ENCODE data around the gene CARD6. TPM values are rescaled to one million over a fixed set of nuclear protein-coding genes. Genes with fewer than 3 reads are reported as not detected.
"Not testable (repeated sequence)": the region's sequence is repeated elsewhere in the genome, so short reads cannot be mapped to it uniquely, and the experiment has no call there.

Gene CARD6, protein sequence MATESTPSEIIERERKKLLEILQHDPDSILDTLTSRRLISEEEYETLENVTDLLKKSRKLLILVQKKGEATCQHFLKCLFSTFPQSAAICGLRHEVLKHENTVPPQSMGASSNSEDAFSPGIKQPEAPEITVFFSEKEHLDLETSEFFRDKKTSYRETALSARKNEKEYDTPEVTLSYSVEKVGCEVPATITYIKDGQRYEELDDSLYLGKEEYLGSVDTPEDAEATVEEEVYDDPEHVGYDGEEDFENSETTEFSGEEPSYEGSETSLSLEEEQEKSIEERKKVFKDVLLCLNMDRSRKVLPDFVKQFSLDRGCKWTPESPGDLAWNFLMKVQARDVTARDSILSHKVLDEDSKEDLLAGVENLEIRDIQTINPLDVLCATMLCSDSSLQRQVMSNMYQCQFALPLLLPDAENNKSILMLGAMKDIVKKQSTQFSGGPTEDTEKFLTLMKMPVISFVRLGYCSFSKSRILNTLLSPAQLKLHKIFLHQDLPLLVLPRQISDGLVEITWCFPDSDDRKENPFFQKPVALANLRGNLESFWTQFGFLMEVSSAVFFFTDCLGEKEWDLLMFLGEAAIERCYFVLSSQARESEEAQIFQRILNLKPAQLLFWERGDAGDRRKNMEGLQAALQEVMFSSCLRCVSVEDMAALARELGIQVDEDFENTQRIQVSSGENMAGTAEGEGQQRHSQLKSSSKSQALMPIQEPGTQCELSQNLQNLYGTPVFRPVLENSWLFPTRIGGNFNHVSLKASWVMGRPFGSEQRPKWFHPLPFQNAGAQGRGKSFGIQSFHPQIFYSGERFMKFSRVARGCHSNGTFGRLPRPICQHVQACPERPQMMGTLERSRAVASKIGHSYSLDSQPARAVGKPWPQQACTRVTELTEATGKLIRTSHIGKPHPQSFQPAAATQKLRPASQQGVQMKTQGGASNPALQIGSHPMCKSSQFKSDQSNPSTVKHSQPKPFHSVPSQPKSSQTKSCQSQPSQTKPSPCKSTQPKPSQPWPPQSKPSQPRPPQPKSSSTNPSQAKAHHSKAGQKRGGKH
- polyA plus RNA-seq (ENCODE audit: insufficient read length), result 1.2 TPM

DNA sequence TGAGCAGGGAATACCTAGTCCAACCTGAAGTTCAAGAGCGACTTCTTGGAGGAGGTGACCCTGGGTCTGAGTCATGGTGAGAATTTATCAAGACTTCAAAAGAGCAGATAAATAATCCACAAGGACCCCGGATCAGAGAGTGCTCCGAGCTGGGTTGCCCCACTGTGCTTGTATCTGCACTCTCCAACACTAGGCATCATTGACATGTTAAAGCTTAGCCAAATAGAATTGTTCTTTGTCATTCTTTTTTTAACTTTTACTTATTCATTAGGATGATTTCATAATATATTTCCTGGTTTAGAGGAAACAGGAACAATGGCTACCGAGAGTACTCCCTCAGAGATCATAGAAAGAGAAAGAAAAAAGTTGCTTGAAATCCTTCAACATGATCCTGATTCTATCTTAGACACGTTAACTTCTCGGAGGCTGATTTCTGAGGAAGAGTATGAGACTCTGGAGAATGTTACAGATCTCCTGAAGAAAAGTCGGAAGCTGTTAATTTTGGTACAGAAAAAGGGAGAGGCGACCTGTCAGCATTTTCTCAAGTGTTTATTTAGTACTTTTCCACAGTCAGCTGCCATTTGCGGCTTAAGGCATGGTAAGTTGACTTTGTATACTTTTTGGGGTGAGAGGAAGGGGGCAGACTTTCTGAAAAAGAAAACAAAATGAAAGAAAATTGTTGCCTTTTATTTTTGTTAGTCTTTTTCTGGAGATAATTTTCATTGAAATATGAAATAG, at the start of gene CARD6:
Gene CARD6, plus strand, starts transcription at position 300 of the 738 bp plus-strand sequence. Its CDS starts 16 bp downstream, at position 316.
- DNase-seq (ENCODE audit: low read depth), result no peak

DNA sequence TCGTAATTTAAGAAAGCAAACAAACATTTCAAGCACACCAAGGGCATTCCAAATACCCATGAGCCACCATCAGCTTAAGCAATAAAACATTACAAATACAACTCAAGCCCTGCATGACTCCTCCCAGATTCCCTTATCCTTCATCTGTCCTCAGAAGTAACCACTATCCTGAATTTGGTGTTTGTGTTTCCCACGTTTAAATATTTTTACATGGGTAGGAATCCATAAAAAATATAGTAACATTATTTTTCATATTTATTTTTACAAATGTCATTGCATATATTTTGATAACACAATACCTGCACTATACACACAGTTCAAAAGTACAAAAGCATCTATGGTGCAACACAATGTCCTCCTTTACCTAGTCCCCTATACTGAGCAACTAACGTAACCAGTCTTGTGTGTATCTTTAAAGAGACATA, 49.4 kb upstream of the CARD6 start:
- no peak for DNase-seq (ENCODE audit: low read depth)

DNA sequence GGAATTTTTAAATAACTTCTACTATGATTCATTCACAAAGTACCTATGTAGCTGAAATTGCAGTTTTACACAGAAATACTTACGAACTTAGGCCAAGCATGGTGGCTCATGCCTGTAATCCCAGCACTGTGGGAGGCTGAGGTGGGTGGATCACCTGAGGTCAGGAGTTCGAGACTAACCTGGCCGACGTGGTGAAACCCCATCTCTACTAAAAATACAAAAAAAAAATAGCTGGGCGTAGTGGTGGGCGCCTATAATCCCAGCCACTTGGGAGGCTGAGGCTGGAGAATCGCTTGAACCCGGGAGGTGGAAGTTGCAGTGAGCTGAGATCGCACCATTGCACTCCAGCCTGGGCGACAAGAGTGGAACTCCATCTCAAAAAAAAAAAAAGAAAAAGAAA, 48.5 kb upstream of the CARD6 start:
- not testable (repeated sequence) for DNase-seq (ENCODE audit: low read depth)

DNA sequence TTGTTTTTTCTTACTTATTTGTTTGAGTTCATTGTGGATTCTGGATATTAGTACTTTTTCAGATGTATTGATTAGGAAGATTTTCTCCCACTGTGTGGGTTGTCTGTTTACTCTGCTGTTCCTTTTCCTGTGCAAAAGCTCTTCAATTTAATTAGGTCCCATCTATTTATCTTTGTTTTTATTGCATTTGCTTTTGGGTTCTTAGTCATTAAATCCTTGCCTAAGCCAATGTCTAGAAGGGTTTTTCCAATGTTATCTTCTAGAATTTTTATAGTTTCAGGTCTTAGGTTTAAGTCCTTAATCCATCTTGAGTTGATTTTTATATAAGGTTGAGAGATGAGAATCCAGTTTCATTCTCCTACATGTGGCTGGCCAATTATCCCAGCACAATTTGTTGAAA, 46.8 kb upstream of the CARD6 start:
- DNase-seq (ENCODE audit: low read depth), result not testable (repeated sequence)

DNA sequence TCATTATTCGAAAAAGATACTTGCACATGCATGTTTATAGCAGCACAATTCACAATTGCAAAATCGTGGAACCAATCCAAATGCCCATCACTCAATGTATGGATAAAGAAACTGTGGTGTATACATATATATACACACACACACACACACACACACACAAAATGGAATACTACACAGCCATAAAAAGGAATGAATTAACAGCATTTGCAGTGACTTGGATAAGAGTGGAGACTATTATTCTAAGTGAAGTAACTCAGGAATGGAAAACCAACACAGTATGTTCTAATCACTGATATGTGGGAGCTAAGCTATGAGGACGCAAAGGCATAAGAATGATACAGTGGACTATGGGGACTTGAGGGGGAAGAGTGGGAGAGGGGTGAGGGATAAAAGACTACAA, 46.3 kb upstream of the CARD6 start:
- not testable (repeated sequence) for DNase-seq (ENCODE audit: low read depth)

DNA sequence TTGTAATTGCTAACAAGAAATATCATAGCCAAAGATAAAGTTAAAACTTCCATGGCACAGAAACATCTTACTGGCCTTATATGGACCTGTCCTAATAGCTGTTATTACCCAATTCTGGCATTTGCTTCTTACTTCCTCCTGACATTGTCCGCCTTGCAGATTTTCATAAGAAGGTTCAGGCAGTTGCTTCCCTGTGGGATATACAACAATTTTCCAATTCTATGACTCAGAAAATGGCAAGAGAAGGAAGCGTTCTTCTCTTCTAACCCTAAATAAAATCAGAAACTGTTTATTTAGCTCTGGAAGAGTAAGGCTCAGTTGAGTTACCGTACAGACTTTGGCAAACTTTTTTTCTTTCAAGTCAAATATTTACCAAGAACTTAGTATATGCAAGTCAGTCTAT, 44.7 kb upstream of the CARD6 start:
- no peak for DNase-seq (ENCODE audit: low read depth)

DNA sequence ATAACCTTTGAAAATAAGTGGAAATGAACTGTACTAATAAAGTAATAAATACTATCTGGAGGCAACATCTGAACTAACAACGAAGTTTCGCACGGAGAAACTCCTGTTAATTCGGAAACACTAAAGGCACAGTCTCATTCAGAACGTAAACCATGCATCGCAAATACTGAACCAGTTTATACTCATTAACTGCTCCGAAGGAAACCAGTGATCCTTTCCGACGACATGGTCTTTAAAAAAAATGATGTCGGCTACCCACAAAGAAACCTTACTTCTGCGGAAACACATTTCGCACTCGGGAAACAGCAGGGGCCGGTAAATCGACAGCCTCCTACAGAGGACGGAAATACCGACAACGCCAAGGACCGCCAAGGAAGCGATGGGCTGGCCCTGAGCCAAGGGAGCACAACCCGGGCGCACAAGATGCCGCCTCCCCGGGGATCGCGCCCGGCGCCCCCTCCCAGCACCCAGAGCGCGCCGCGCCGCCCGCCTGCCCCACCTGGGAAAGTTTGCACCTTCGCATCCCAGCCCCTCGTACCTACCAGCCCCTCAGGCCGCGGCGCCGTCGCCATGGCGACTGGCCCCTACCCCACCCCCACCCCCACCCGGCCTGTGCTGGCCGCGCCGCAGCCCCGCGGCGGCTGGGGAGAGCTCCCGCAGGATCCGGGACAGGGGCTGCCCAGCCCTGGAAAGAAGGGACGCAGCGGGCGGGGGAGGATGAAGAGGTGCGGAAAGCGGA, 43.7 kb upstream of the CARD6 start:
- DNase-seq (ENCODE audit: low read depth), result no peak

DNA sequence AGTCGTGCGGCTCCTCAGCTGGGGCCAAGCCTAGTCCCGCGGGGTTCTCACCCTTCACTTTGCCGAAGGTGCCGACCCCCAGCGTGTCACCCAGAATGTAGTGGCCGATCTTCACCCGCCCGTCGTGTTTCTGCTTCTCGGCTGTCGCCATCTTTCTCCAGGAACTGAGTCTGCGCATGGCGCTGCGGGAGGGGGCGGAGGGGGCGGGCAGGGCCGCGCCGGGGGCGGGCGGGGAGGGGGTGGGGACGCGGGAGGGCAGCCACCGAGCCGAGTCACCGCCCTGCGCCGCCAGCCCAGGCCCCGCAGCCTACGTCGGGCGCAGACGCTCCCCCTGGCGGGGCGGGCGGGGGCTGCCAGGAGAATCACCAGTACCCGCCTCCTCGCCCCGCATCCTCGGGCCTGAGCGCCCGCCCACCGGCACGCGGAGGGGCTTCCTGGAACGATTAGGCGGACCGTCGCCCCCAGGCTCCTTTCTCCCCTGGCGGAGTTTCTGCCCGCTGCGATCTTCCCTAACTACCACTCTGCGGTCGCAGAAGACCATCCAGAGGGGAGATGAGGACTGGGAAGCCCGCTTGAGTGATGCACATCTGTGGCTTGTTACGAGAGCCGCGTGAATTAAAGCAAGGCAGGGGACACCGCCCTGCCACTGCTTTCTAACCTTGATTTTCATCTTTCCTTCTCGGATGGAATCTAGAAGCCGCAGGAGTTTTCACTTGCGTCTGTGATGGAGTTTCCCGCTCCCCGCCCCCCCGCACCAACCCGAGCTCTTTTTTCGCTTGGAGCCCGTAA, 43.0 kb upstream of the CARD6 start, which contains the start of gene PRKAA1:
Gene PRKAA1, minus strand, starts transcription at position 363 of the 789 bp plus-strand sequence. Its CDS starts 185 bp downstream, at position 178.
- DNase-seq (ENCODE audit: low read depth), result peak; percentile 49

DNA sequence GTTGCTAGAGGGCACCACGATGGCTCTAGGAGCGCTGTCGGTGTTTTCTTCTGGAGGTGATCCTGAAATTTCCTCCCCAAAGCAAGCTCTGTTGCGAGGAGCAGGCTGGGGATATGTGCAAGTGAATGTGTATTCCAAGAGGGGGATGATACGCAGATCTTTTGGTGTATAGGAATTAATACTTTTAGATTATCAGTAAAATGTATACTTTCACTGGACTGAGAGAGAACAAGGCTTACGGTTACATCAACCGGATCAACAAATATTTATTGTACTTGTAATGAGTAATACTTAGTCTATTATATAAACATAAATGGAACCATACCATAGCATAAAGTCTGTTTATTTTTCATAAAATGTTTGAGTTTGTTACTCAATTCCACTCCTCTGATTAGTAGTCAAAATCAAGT, 42.4 kb upstream of the CARD6 start:
- no peak for DNase-seq (ENCODE audit: low read depth)

DNA sequence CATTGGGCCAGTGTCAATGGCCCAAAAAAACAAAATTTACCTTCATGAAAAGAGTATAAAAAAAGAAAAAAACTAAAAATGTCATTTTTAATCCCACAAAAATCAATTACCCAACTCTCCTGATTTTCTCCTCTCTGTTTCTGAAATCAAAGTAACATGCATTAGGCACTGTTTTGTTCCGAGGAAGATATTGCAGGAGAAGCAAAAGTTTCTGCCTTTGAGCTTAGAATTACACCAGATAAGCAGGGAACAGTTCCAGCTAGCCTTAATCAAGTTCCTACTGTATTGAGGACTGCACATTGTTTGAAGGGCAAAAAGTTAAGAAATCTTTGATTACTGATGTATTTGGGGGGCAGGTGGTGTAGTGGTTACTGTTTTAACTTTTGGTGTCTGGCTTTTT, 41.9 kb upstream of the CARD6 start:
- no peak for DNase-seq (ENCODE audit: low read depth)

DNA sequence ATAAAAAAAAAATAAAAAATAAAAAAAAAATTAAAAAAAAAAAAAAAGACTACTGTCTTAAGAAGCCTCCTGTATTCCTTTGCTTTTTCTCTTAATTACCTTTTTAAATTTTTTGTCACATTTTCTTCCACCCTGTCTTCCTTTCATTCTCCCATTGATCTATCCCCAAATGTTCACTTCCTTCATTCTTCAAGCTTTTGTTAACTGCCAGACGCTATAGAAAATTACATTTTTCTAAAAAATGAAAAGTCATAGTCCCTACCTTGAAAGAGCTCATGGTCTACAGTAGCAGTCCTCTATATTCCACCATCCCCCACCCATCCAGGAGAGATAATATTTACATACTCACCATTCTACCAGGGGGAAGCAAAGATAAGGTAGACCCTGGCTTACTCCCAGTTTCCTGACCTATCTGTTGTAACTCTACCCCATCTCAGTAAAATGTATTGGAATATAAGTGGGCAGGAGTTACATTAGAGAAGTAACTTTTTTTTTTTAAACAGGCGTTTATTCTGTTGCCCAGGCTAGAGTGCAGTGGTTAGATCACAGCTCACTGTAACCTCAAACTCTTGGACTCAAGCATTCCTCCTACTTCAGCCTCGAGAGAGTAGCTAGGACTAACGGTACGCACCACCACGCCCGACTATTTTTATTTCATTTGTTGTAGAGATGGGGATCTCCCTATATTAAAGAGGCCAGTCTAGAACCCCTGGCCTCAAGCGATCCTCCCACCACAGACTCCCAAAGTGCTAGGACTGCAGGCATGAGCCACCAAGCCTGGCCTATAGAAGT, 39.2 kb upstream of the CARD6 start:
- no peak for DNase-seq (ENCODE audit: low read depth)

DNA sequence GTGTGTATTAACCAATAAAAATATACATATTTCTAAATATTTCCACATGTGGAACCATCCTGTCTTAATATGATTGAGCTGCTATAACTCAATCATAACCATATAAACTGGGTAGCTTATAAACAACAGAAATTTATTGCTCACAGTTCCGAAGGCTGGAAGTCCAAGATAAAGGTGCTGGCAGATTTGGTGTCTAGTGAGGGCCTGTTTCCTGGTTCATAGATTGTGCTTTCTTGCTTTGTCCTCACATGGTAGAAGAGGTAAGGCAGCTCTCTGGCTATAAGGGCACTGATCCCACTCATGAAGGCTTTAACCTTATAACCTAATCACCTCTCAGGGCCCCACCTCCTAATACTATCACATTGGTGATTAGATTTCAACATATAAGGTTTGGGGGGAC, 29.0 kb upstream of the CARD6 start:
- DNase-seq (ENCODE audit: low read depth), result no peak

DNA sequence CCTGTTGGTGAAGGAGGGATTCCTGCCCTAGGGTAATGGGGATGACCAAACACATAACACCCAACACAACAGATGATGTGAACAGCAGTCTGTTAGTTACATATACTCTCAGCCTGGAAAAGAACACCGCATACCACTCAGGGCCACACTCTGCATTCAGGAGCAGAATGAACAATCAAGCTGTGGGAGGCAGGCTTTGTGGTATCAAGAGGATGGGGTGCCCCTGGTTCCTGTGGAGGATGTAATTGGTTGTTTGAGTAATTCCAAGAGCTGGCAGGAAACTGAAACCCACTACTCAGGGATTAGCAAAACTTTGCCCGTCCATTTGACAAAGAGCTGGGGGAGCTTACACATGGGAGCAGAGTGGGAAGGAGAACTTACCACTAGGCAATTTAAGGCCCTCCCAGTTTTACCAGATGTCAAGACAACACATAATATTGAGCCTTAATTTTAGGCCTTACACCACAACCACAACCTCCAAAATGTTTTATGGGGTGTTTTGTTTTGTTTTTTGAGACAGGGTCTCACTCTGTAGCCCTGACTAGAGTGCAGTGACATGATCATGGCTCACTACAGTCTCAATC, 27.4 kb upstream of the CARD6 start:
- no peak for DNase-seq (ENCODE audit: low read depth)

DNA sequence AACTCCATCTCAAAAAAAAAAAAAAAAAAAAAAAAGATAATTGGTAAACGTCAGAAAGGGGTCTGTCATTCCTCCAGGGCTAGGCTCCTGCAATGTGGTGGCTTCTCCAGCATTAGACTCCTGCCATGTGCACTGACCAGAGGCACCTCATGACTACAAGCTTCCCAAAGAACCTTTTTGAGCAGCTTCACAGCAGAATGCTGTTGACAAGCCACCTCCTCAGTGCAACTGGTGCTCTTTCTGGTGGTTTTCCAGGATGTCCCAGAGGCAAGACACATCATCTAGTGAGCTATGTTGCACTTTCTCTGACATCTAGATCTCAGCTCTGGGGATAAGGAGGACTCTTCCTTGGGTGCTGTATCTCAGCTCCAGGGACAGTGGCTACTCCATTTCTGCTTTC, 17.7 kb upstream of the CARD6 start:
- no peak for DNase-seq (ENCODE audit: low read depth)

DNA sequence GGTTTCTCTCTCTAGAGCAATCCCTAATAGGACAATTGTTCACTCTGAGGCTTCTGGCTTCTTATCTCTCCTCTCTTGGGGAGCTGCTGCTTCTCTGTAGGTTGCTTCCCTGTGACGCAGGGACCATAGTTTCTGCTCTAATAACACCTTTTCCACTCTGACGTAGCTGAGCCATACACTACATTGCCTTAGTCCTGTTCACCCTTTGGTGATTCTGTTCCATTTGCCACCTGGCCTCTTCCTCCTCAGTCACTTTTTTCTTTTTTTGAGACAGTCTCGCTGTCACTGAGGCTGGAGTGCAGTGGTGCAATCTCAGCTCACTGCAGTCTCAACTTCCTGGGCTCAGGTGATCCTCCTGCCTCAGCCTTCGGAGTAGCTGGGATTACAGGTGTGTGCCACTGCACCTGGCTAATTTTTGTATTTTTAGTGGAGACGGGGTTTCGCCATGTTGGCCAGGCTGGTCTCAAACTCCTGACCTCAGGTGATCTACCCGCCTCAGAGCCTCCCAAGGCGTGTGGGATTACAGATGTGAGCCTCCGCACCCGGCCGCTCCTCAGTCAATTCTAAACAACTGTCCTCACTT, 15.6 kb upstream of the CARD6 start:
- DNase-seq (ENCODE audit: low read depth), result not testable (repeated sequence)

DNA sequence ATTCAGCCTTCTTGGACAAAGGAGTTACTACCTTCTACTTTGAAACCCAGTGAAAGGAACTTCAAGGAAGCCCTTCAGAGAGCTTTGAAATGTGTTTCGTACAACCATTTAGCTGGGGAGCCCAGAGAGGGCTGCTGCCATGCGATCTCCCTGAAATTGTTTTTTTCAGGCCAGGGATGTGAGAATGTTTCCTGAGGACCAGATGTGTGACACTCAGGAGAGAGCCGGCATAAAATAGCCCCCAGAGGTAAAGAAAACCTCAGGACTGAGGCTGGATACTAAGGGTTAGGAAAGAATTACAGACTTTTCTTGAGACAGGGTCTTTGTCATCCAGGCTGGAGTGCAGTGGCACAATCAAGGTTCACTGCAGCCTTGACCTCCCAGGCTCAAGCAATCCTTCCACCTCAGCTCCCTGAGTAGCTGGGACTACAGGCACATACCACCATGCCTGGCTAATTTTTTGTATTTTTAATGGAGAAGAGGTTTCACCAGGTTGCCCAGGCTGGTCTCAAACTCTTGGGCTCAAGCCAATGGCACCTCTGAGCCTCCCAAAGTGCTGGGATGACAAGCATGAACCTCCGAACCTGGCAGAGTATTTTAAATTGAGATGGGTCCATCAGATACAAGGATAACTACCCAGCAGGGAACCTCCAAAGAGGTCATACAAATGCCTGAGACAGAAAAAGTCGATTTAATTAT, 14.5 kb upstream of the CARD6 start:
- no peak for DNase-seq (ENCODE audit: low read depth)

DNA sequence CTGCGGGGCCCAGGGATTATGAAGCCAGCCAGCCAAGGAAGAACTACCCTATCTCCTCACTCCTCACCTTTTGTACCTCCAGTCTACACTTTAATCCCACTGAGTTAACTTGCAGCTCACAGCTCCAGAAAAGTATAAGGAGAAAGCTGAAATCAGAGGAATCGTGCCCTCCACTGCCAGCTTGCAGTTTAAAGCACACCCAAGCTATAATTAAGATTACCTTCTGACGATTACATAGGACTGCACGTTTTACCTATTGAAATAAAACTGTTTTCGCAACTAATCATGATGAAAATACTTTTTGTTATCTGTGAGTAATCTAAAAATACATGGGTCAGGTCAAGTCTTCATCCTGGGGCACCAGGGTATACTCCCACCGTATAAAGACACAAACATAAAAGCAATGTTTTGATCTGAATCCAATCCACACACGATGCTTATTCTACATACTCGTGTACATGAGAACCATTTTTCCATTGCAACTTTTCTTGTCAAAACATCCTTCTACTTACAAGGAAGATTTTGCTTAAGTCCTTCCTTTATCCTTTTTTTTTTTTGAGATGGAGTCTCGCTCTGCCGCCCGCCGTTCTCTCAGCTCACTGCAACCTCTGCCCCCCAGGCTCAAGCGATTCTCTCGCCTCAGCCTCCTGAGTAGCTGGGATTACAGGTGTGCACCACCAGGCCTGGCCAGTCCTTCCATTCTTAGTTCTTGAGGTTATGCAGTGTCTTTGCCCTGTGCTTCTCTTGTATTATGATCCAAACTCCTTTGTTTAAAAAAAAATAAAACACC, 13.8 kb upstream of the CARD6 start:
- DNase-seq (ENCODE audit: low read depth), result no peak
